Measurements from ENCODE around the gene ITIH1.

The ITIH1 gene

DNA sequence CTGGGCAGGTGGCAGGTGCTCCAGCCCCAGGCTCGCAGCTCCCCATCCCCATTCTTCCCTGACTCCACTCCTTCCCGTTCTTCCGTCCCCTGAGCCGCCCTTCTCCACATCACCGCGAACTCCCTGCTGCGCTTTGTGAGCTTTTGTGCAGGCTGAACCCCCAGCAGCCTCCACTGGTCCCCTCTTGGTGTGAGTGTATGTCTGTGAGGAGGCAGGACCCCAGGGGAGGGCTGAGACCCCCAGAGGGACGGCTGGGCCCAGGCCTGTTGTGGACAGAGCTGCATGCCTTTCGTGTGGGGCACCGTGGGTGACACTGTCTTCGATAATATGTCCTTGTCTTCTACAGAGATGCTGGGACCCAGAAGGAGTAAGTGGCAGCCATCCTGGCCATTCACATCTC, 9.8 kb downstream of the ITIH1 start:
- DNase-seq (ENCODE audit: low spot score) (no peak), ATAC-seq (ENCODE audit: low read depth) (no peak)
- Histone ChIP-seq H3K9me3 (ENCODE audit: severe bottlenecking) (no peaks in the 10 kb centered on the region), H3K27me3 (ENCODE audit: insufficient read depth, poor library complexity, severe bottlenecking) (no peaks in the 10 kb centered on the region), H3K27ac (ENCODE audit: poor library complexity, severe bottlenecking) (no peak overlapping the region), H3K36me3 (ENCODE audit: low read depth) (no peaks in the 10 kb centered on the region), H3K4me3 (ENCODE audit: severe bottlenecking) (no peak overlapping the region), H3K4me1 (ENCODE audit: insufficient read depth, poor library complexity, severe bottlenecking) (no peaks in the 10 kb centered on the region)
- TF ChIP-seq, protein P1, sequence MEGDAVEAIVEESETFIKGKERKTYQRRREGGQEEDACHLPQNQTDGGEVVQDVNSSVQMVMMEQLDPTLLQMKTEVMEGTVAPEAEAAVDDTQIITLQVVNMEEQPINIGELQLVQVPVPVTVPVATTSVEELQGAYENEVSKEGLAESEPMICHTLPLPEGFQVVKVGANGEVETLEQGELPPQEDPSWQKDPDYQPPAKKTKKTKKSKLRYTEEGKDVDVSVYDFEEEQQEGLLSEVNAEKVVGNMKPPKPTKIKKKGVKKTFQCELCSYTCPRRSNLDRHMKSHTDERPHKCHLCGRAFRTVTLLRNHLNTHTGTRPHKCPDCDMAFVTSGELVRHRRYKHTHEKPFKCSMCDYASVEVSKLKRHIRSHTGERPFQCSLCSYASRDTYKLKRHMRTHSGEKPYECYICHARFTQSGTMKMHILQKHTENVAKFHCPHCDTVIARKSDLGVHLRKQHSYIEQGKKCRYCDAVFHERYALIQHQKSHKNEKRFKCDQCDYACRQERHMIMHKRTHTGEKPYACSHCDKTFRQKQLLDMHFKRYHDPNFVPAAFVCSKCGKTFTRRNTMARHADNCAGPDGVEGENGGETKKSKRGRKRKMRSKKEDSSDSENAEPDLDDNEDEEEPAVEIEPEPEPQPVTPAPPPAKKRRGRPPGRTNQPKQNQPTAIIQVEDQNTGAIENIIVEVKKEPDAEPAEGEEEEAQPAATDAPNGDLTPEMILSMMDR (IDR thresholded peaks at IDR 0.05; ENCODE audit: poor library complexity, severe bottlenecking) = no peak

- Histone ChIP-seq H3K27ac (ENCODE audit: poor library complexity, severe bottlenecking) (no peak overlapping the region), H3K36me3 (ENCODE audit: low read depth) (no peaks in the 10 kb centered on the region), H3K27me3 (ENCODE audit: insufficient read depth, poor library complexity, severe bottlenecking) (no peaks in the 10 kb centered on the region), H3K9me3 (ENCODE audit: severe bottlenecking) (no peaks in the 10 kb centered on the region), H3K4me1 (ENCODE audit: insufficient read depth, poor library complexity, severe bottlenecking) (no peaks in the 10 kb centered on the region), H3K4me3 (ENCODE audit: severe bottlenecking) (no peak overlapping the region)
- TF ChIP-seq, protein P1 (IDR thresholded peaks at IDR 0.05; ENCODE audit: poor library complexity, severe bottlenecking) = no peak
- no peak for ATAC-seq (ENCODE audit: low read depth)
- DNase-seq (ENCODE audit: low spot score) = peak; percentile 47
These were observed 10.6 kb downstream of the ITIH1 start for GRCh38 chr3:52787672-52788625.

DNA sequence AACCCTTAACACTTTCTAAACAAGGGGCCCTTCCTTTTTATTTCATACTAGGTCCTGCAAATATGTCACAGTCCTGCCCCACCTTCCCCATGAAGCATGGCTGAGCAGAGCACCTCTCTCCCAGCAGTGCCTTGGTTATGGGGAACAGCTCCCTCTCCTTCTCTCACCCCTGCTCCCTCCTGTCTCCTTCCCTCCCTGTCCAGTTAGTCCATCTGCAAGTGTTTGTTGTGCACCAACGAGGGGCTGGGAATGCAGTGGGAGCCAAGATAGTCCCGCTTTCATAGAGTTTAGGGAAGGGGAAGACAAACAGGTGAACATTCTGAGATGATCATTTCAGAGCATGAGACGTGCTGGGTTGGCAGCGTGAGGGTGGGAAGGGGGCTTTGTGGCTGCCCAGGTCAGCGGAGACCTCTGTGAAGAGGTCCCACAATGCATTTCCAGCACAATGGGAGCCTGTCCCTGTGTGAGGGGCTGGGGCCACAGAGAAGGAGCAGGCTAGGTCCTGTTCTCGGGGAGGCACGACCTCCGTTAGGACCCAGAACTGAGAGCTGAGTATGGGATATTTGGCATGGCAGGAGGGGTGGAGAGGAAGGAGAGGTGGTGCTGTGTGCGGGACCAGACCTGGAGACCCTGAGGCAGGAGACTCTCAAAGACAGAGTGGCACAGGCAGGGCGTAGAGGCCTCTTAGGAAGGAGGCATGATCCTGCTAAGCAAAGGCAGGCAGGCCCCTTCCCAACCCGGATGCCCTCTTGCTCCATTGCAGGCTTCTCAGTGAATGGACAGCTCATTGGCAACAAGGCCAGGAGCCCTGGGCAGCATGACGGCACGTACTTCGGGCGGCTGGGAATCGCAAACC, 11.7 kb downstream of the ITIH1 start:
- H3K27ac ChIP-seq (ENCODE audit: poor library complexity, severe bottlenecking) = no peak overlapping the region
- no peaks in the 10 kb centered on the region for H3K4me1 ChIP-seq (ENCODE audit: insufficient read depth, poor library complexity, severe bottlenecking)
- DNase-seq (ENCODE audit: low spot score) = no peak
- ATAC-seq (ENCODE audit: low read depth) = no peak
- no peaks in the 10 kb centered on the region for H3K27me3 ChIP-seq (ENCODE audit: insufficient read depth, poor library complexity, severe bottlenecking)
- no peak overlapping the region for H3K4me3 ChIP-seq (ENCODE audit: severe bottlenecking)
- TF ChIP-seq, protein P1 (IDR thresholded peaks at IDR 0.05; ENCODE audit: poor library complexity, severe bottlenecking) = no peak
- H3K9me3 ChIP-seq (ENCODE audit: severe bottlenecking) = no peaks in the 10 kb centered on the region
- no peaks in the 10 kb centered on the region for H3K36me3 ChIP-seq (ENCODE audit: low read depth)

- Histone ChIP-seq H3K4me1 (ENCODE audit: insufficient read depth, poor library complexity, severe bottlenecking) (no peaks in the 10 kb centered on the region), H3K27me3 (ENCODE audit: insufficient read depth, poor library complexity, severe bottlenecking) (no peaks in the 10 kb centered on the region), H3K36me3 (ENCODE audit: low read depth) (no peaks in the 10 kb centered on the region), H3K27ac (ENCODE audit: poor library complexity, severe bottlenecking) (no peak overlapping the region), H3K4me3 (ENCODE audit: severe bottlenecking) (no peak overlapping the region), H3K9me3 (ENCODE audit: severe bottlenecking) (no peaks in the 10 kb centered on the region)
- TF ChIP-seq, protein P1 (IDR thresholded peaks at IDR 0.05; ENCODE audit: poor library complexity, severe bottlenecking) = no peak
- DNase-seq (ENCODE audit: low spot score) (no peak), ATAC-seq (ENCODE audit: low read depth) (no peak)
These were observed 12.3 kb downstream of the ITIH1 start for GRCh38 chr3:52789746-52790040.
